PFSK-1 (cell line): ENCODE measurements around the gene RCSD1.

Experiments used
- FOXP2 ChIP-seq: optimal IDR thresholded peaks from 2 replicates; pipeline ENCODE3; 2011; ENCODE audit warnings: borderline replicate concordance, control low read depth, inconsistent platforms; ENCODE audit not compliant: insufficient read depth; ENCODE audit errors: extremely low read length, extremely low read depth
- POLR2AphosphoS5 ChIP-seq: IDR thresholded peaks from 2 replicates; pipeline ENCODE4 v1.6.1; 2012; ENCODE audit warnings: low read depth, mild to moderate bottlenecking, control low read depth, low read length, moderate library complexity
- REST ChIP-seq, 2 experiments: IDR thresholded peaks; 2 replicates each; pipeline versions ENCODE4 v1.6.1 to v1.8.0; 2011 to 2012; ENCODE audit warnings: low read depth in 2 of 2, low read length in 2 of 2, control low read depth in 1 of 2, inconsistent platforms in 1 of 2, mild to moderate bottlenecking in 1 of 2, moderate library complexity in 1 of 2; ENCODE audit not compliant: insufficient read depth in 1 of 2
- TAF1 ChIP-seq: IDR thresholded peaks from 2 replicates; pipeline ENCODE4 v1.6.1; 2012; ENCODE audit warnings: low read length, control low read depth, borderline replicate concordance; ENCODE audit not compliant: insufficient read depth

GRCh38 chr1:167695756-167696561 is 65.9 kb downstream of the RCSD1 start:
- no peak for TF ChIP-seq POLR2AphosphoS5
- no peak for TF ChIP-seq REST (IDR thresholded peaks at IDR 0.05; ENCODE audit: insufficient read depth in 1 of 2, low read depth in 2 of 2, low read length in 2 of 2)
- TF ChIP-seq TAF1, result no peak
- TF ChIP-seq FOXP2, result no peak
